Endothelial cell of umbilical vein (primary cell): Measurements from ENCODE around the gene MAFB. TPM values are rescaled to one million over a fixed set of nuclear protein-coding genes. Genes with fewer than 3 reads are reported as not detected.

ENCODE experiments used
- BruUV-seq: library from RNA; stranded (reverse); fragments of 400-500 nt; replicated peaks from 2 replicates; lab custom pipeline; 2021; lab: Mats Ljungman, UMichigan
- CTCF ChIA-PET: fragments of 300-600, 350-600 bp; sonication (Branson Sonifier 250); formaldehyde crosslinking; loops from one replicate; lab custom pipeline; 2021; ENCODE audit warnings: antibody characterized with exemption, inconsistent platforms; lab: Charles Lee
- POLR2A ChIA-PET: fragments of 300-600, 350-600 bp; sonication (Branson Sonifier 250); formaldehyde crosslinking; loops from one replicate; lab custom pipeline; 2021; ENCODE audit warnings: antibody characterized with exemption, inconsistent platforms; lab: Charles Lee
- DNase-seq: peaks from one replicate; pipeline ENCODE4 v3.0.0-alpha.2; 2011; ENCODE audit warnings: low read depth, low spot score
- FAIRE-seq: peaks from 2 replicates; lab custom pipeline; 2011; peaks lifted over from hg19 to GRCh38; lab: Jason Lieb, UNC
- H2AFZ ChIP-seq: 2 replicates; pipeline ENCODE4 v1.6.0; 2012; ENCODE audit warnings: low read depth, low read length, control low read depth, inconsistent platforms
- H3K27ac ChIP-seq: 2 replicates; pipeline ENCODE4 v1.5.1; 2011; ENCODE audit warnings: low read depth, mild to moderate bottlenecking, control low read depth, low read length, moderate library complexity; ENCODE audit not compliant: insufficient read depth
- H3K27me3 ChIP-seq, 2 experiments: 2 replicates each; pipeline versions ENCODE4 v1.6.0 to v1.6.1; 2011; ENCODE audit warnings: low read length in 2 of 2, mixed read lengths in 1 of 2; ENCODE audit not compliant: control insufficient read depth in 2 of 2, insufficient read depth in 2 of 2
- H3K36me3 ChIP-seq, 2 experiments: 2 replicates in 1 of 2; 3 replicates in 1 of 2; pipeline ENCODE4 v1.5.1; 2011; ENCODE audit warnings: low read length in 2 of 2, mild to moderate bottlenecking in 1 of 2, moderate library complexity in 1 of 2; ENCODE audit not compliant: control insufficient read depth in 2 of 2, insufficient read depth in 2 of 2; ENCODE audit errors: extremely low read depth in 1 of 2
- H3K4me1 ChIP-seq: 3 replicates; pipeline ENCODE4 v1.5.1; 2011; ENCODE audit warnings: mild to moderate bottlenecking, low read length; ENCODE audit not compliant: control insufficient read depth, insufficient read depth; ENCODE audit errors: extremely low read depth
- H3K4me2 ChIP-seq: 2 replicates; pipeline ENCODE4 v1.6.1; 2011; ENCODE audit warnings: low read length, control low read depth, mixed read lengths; ENCODE audit not compliant: insufficient read depth
- H3K4me3 ChIP-seq, 3 experiments: fragments of 200-600 bp in 1 of 3; sonication (generic), shearing (Covaris generic) in 1 of 3; replicated peaks in 1 of 3; 2 replicates each; pipeline ENCODE4 v1.5.1; 2011 to 2016; ENCODE audit warnings: control low read depth in 3 of 3, low read length in 3 of 3, mild to moderate bottlenecking in 2 of 3, inconsistent platforms in 1 of 3, low read depth in 1 of 3, moderate library complexity in 1 of 3; ENCODE audit not compliant: insufficient read depth in 1 of 3
- H3K79me2 ChIP-seq: 2 replicates; pipeline ENCODE4 v1.6.0; 2012; ENCODE audit warnings: low read length, inconsistent platforms; ENCODE audit not compliant: control insufficient read depth, insufficient read depth
- H3K9ac ChIP-seq: replicated peaks from 2 replicates; pipeline ENCODE3; 2011; ENCODE audit warnings: low read length, control low read depth; ENCODE audit not compliant: insufficient read depth; ENCODE audit errors: extremely low read depth
- H3K9me1 ChIP-seq: replicated peaks from 3 replicates; pipeline ENCODE4 v1.6.0; 2011; ENCODE audit warnings: mild to moderate bottlenecking, low read length; ENCODE audit not compliant: control insufficient read depth, insufficient read depth; ENCODE audit errors: extremely low read depth
- H3K9me3 ChIP-seq: replicated peaks from 2 replicates; pipeline ENCODE4 v1.5.1; 2012; ENCODE audit warnings: low read length, inconsistent platforms; ENCODE audit not compliant: control insufficient read depth, insufficient read depth
- H4K20me1 ChIP-seq: replicated peaks from 2 replicates; pipeline ENCODE3; 2011; ENCODE audit warnings: mild to moderate bottlenecking, low read length; ENCODE audit not compliant: control insufficient read depth, insufficient read depth; ENCODE audit errors: extremely low read depth
- FOS ChIP-seq: IDR thresholded peaks from 2 replicates; pipeline ENCODE4 v1.6.1; 2011; ENCODE audit warnings: mild to moderate bottlenecking, low read length, moderate library complexity, borderline replicate concordance; ENCODE audit not compliant: insufficient read depth
- GATA2 ChIP-seq: IDR thresholded peaks from 2 replicates; pipeline ENCODE4 v1.7.0; 2011; ENCODE audit warnings: low read depth, mild to moderate bottlenecking, moderate library complexity, mixed read lengths, low read length; ENCODE audit not compliant: insufficient read length, insufficient read depth
- JUN ChIP-seq: IDR thresholded peaks from 2 replicates; pipeline ENCODE4 v1.6.1; 2011; ENCODE audit warnings: borderline replicate concordance, low read depth; ENCODE audit not compliant: insufficient read length, insufficient read depth
- MAX ChIP-seq: IDR thresholded peaks from 2 replicates; pipeline ENCODE4 v1.6.1; 2011; ENCODE audit not compliant: insufficient read depth, insufficient read length
- MYC ChIP-seq: IDR thresholded peaks from one replicate; pipeline ENCODE4 v1.6.1; 2011; ENCODE audit warnings: mild to moderate bottlenecking, low read depth, low read length
- POLR2A ChIP-seq: IDR thresholded peaks from 2 replicates; pipeline ENCODE4 v1.6.1; 2012; ENCODE audit warnings: low read depth, mild to moderate bottlenecking, control low read depth, low read length
- POLR2AphosphoS5 ChIP-seq: IDR thresholded peaks from 2 replicates; pipeline ENCODE4 v1.6.1; 2012; ENCODE audit warnings: low read depth, mild to moderate bottlenecking, control low read depth, low read length, moderate library complexity; ENCODE audit not compliant: insufficient read depth
- dilution Hi-C: fragments of 300-500 bp; cut with MboI; formaldehyde crosslinking; loops from one replicate; pipeline ENCODE4 v1.15.0; 2019; ENCODE audit warnings: low sequenced_read_pairs; ENCODE audit not compliant: extremely low pct_ligation_motif_present
- intact Hi-C: fragments of 100-400 bp; cut with micrococcal nuclease; formaldehyde crosslinking; loops from one replicate; pipeline ENCODE4 v1.10.0; 2022
- polyA plus RNA-seq, 4 experiments: library from polyadenylated mRNA; depleted of rRNA in 3 of 4; stranded (reverse) in 3 of 4; unstranded in 1 of 4; fragments of >200 nt; gene quantifications; 2 replicates each; pipeline versions ENCODE4 v1.2.1 to v1.2.3, GENCODE V29; 2011 to 2012; ENCODE audit warnings: missing spikeins in 1 of 4
- total RNA-seq: library from RNA; stranded (reverse); gene quantifications from 2 replicates; pipeline ENCODE4 v1.2.3, GENCODE V29; 2021
- TF ChIP-seq, protein P1 (sequence below), 2 donors: IDR thresholded peaks; 1 replicate in 1 of 2; 2 replicates in 1 of 2; pipeline ENCODE4 v1.5.1; 2011; ENCODE audit warnings: low read length in 2 of 2, mild to moderate bottlenecking in 2 of 2, moderate library complexity in 2 of 2, control low read depth in 1 of 2, inconsistent platforms in 1 of 2, low read depth in 1 of 2; ENCODE audit not compliant: insufficient read depth in 1 of 2; ENCODE audit errors: extremely low read depth in 1 of 2

Gene MAFB
- total and polyA plus RNA-seq, 2 donors (not counting 3 experiments of a cell fraction or from before 2014, with no cell fraction given): 1.8 to 3.4 TPM

- no TSS peak for BruUV-seq
- Histone ChIP-seq H3K9me3 (no peaks in the 10 kb centered on the region), H4K20me1 (no peaks in the 10 kb centered on the region), H3K4me3 (no peak overlapping the region), H3K27ac (no peak overlapping the region), H3K9ac (no peak overlapping the region), H3K9me1 (no peaks in the 10 kb centered on the region), H3K4me2 (no peak overlapping the region), H2AFZ (no peak overlapping the region), H3K4me1 (no peaks in the 10 kb centered on the region), H3K79me2 (no peaks in the 10 kb centered on the region), H3K27me3 (no peaks in the 10 kb centered on the region), H3K36me3 (no peaks in the 10 kb centered on the region)
- ChIA-PET CTCF (no interaction called here), POLR2A (no interaction called here)
- TF ChIP-seq POLR2A (no peak), FOS (no peak), JUN (no peak), POLR2AphosphoS5 (no peak), MYC (no peak), MAX (no peak), GATA2 (no peak)
- TF ChIP-seq, protein P1, sequence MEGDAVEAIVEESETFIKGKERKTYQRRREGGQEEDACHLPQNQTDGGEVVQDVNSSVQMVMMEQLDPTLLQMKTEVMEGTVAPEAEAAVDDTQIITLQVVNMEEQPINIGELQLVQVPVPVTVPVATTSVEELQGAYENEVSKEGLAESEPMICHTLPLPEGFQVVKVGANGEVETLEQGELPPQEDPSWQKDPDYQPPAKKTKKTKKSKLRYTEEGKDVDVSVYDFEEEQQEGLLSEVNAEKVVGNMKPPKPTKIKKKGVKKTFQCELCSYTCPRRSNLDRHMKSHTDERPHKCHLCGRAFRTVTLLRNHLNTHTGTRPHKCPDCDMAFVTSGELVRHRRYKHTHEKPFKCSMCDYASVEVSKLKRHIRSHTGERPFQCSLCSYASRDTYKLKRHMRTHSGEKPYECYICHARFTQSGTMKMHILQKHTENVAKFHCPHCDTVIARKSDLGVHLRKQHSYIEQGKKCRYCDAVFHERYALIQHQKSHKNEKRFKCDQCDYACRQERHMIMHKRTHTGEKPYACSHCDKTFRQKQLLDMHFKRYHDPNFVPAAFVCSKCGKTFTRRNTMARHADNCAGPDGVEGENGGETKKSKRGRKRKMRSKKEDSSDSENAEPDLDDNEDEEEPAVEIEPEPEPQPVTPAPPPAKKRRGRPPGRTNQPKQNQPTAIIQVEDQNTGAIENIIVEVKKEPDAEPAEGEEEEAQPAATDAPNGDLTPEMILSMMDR (IDR thresholded peaks at IDR 0.05; ENCODE audit: extremely low read depth in 1 of 2, insufficient read depth in 1 of 2, low read depth in 1 of 2, low read length in 2 of 2): no peak
- no peak for FAIRE-seq
- dilution Hi-C loops (no loop called here), intact Hi-C loops (no loop called here)
- DNase-seq: no peak
Observed at GRCh38 chr20:40652441-40652987, 36.5 kb downstream of the MAFB start.
